ENCODE data around the gene DBN1.

DNA sequence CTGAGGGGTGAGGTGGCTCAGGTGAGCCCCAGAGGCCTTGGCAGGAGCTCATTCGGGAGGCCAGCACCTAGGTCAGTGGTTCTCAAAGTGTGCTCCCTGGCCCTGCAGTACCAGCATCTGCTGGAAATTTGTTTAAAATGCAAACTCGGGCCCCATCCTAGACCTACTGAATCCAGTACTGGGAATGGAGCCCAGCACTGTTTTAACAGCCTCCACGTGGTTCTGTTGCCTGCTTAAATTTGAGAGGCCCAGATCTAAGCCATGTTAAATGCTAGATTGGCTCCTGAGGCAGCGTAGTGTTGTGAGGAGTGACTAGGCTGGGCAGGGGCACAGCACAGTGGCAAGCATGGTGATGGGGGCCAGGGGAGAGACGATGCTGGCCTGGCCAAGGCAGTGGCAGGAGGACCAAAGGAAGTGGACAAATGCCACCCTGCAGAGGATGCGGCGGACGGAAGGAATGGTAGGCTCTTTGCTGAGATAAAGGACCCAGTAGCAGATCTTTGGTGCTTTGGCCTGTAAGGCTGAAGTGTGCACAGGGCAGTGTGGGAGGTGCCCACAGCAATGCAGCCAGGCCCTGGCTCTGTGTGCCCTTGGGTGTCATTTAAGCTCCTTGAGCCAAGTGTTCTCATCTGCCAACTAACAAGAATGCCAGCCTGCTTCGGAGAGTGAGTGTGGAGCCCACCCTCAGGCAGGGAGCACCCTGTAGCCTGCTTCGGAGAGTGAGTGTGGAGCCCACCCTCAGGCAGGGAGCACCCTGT lies 22.6 kb downstream of the DBN1 start:
- TF ChIP-seq, protein P1, sequence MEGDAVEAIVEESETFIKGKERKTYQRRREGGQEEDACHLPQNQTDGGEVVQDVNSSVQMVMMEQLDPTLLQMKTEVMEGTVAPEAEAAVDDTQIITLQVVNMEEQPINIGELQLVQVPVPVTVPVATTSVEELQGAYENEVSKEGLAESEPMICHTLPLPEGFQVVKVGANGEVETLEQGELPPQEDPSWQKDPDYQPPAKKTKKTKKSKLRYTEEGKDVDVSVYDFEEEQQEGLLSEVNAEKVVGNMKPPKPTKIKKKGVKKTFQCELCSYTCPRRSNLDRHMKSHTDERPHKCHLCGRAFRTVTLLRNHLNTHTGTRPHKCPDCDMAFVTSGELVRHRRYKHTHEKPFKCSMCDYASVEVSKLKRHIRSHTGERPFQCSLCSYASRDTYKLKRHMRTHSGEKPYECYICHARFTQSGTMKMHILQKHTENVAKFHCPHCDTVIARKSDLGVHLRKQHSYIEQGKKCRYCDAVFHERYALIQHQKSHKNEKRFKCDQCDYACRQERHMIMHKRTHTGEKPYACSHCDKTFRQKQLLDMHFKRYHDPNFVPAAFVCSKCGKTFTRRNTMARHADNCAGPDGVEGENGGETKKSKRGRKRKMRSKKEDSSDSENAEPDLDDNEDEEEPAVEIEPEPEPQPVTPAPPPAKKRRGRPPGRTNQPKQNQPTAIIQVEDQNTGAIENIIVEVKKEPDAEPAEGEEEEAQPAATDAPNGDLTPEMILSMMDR (IDR thresholded peaks at IDR 0.05) = no peak
- no peak for TF ChIP-seq POLR2A (IDR thresholded peaks at IDR 0.05)
- TF ChIP-seq EP300 (IDR thresholded peaks at IDR 0.05) = no peak
- no peak for TF ChIP-seq POLR2AphosphoS5 (IDR thresholded peaks at IDR 0.05)
